IgD-negative memory B cell (primary cell): ENCODE measurements around the gene CYRIA. TPM values are rescaled to one million over a fixed set of nuclear protein-coding genes. Genes with fewer than 3 reads are reported as not detected.

Source experiments
- H3K27ac Mint-ChIP-seq, 3 donors: one replicate each; pipeline ENCODE4 v1.8.0; 2020 to 2022; ENCODE audit warnings: mild to moderate bottlenecking in 3 of 3, mixed read lengths in 3 of 3, moderate library complexity in 1 of 3
- H3K27me3 Mint-ChIP-seq: one replicate; pipeline ENCODE4 v1.8.0; 2021; ENCODE audit warnings: mixed read lengths
- H3K36me3 Mint-ChIP-seq: one replicate; pipeline ENCODE4 v1.8.0; 2020; ENCODE audit warnings: mild to moderate bottlenecking, mixed read lengths
- H3K4me1 Mint-ChIP-seq, 3 donors: one replicate each; pipeline ENCODE4 v1.8.0; 2020 to 2022; ENCODE audit warnings: mixed read lengths in 3 of 3, mild to moderate bottlenecking in 1 of 3
- H3K4me3 Mint-ChIP-seq, 4 donors: one replicate each; pipeline ENCODE4 v1.8.0; 2020 to 2022; ENCODE audit warnings: mild to moderate bottlenecking in 4 of 4, mixed read lengths in 4 of 4, moderate library complexity in 3 of 4
- H3K9me3 Mint-ChIP-seq, 3 donors: one replicate each; pipeline ENCODE4 v1.8.0; 2020 to 2021; ENCODE audit warnings: mixed read lengths in 3 of 3, mild to moderate bottlenecking in 1 of 3
- polyA plus RNA-seq: library from polyadenylated mRNA; unstranded; fragments of 300-500 nt; fragmentation: Illumina TruSeq; gene quantifications from one replicate; pipeline ENCODE4 v1.2.3, GENCODE V29; 2021

The CYRIA gene
- polyA plus RNA-seq, 1 donor from 2014 or later: 31.0 TPM

- peak overlapping the region in 1 of 3 donors; percentile 69 for H3K27ac Mint-ChIP-seq
These were observed 16.9 kb upstream of the CYRIA start for GRCh38 chr2:16682431-16683118.

GRCh38 chr2:16680781-16681180 is 15.1 kb upstream of the CYRIA start:
- no peak overlapping the region for H3K27ac Mint-ChIP-seq
- no peaks in the 10 kb centered on the region for H3K27me3 Mint-ChIP-seq
- peaks cover 18 to 29% (median 21%) of the 10 kb centered on the region in 3 donors for H3K4me1 Mint-ChIP-seq
- no peak overlapping the region for H3K4me3 Mint-ChIP-seq
- peaks cover 1% of the 10 kb centered on the region for H3K36me3 Mint-ChIP-seq
- peaks cover 3 to 6% (median 4%) of the 10 kb centered on the region in 3 donors for H3K9me3 Mint-ChIP-seq

More at GRCh38 chr2:16682431-16683118, 16.9 kb upstream of the CYRIA start:
- Mint-ChIP-seq H3K27me3 (no peaks in the 10 kb centered on the region), H3K36me3 (peaks cover 1% of the 10 kb centered on the region), H3K4me3 (no peak overlapping the region), H3K4me1 (peaks cover 21 to 32% (median 23%) of the 10 kb centered on the region in 3 donors), H3K9me3 (peaks cover 3 to 6% (median 4%) of the 10 kb centered on the region in 3 donors)

- Mint-ChIP-seq H3K9me3 (peaks cover 3 to 6% (median 4%) of the 10 kb centered on the region in 3 donors), H3K36me3 (peaks cover 1% of the 10 kb centered on the region), H3K4me1 (peaks cover 20 to 28% (median 21%) of the 10 kb centered on the region in 3 donors), H3K4me3 (no peak overlapping the region), H3K27me3 (no peaks in the 10 kb centered on the region), H3K27ac (no peak overlapping the region)
These were observed 14.7 kb upstream of the CYRIA start for GRCh38 chr2:16680304-16680703.

- no peak overlapping the region for H3K27ac Mint-ChIP-seq
- peak overlapping the region in 1 of 4 donors; percentile 12 for H3K4me3 Mint-ChIP-seq
- H3K36me3 Mint-ChIP-seq: peaks cover 1% of the 10 kb centered on the region
- no peaks in the 10 kb centered on the region for H3K27me3 Mint-ChIP-seq
- H3K9me3 Mint-ChIP-seq: peaks cover 3 to 6% (median 4%) of the 10 kb centered on the region in 3 donors
- H3K4me1 Mint-ChIP-seq: peaks cover 18 to 34% (median 25%) of the 10 kb centered on the region in 3 donors
These were observed 13.3 kb upstream of the CYRIA start for GRCh38 chr2:16678964-16679363.

- Mint-ChIP-seq H3K27ac (no peak overlapping the region), H3K36me3 (peaks cover 1% of the 10 kb centered on the region), H3K4me3 (peak overlapping the region in 1 of 4 donors; percentile 15), H3K4me1 (peaks cover 14 to 31% (median 29%) of the 10 kb centered on the region in 3 donors), H3K9me3 (peaks cover 3 to 6% (median 4%) of the 10 kb centered on the region in 3 donors), H3K27me3 (no peaks in the 10 kb centered on the region)
These were observed 12.2 kb upstream of the CYRIA start for GRCh38 chr2:16677875-16678274.

GRCh38 chr2:16675781-16676180 is 10.1 kb upstream of the CYRIA start:
- H3K9me3 Mint-ChIP-seq: peaks cover 1 to 6% (median 4%) of the 10 kb centered on the region in 3 donors
- peaks cover 1% of the 10 kb centered on the region for H3K36me3 Mint-ChIP-seq
- no peak overlapping the region for H3K27ac Mint-ChIP-seq
- peaks cover 14 to 29% (median 28%) of the 10 kb centered on the region in 3 donors for H3K4me1 Mint-ChIP-seq
- no peaks in the 10 kb centered on the region for H3K27me3 Mint-ChIP-seq
- H3K4me3 Mint-ChIP-seq: peak overlapping the region in 1 of 4 donors; percentile 29

GRCh38 chr2:16674154-16674553 is 8.5 kb upstream of the CYRIA start:
- Mint-ChIP-seq H3K4me1 (peaks cover 7 to 15% (median 14%) of the 10 kb centered on the region in 3 donors), H3K9me3 (peaks cover 1 to 6% (median 4%) of the 10 kb centered on the region in 3 donors), H3K27me3 (no peaks in the 10 kb centered on the region), H3K27ac (no peak overlapping the region), H3K36me3 (peaks cover 1% of the 10 kb centered on the region), H3K4me3 (no peak overlapping the region)

GRCh38 chr2:16671760-16672159 is 6.1 kb upstream of the CYRIA start:
- peaks cover 11 to 20% (median 19%) of the 10 kb centered on the region in 3 donors for H3K4me1 Mint-ChIP-seq
- H3K27ac Mint-ChIP-seq: no peak overlapping the region
- H3K4me3 Mint-ChIP-seq: no peak overlapping the region
- H3K9me3 Mint-ChIP-seq: no peaks in the 10 kb centered on the region
- no peaks in the 10 kb centered on the region for H3K27me3 Mint-ChIP-seq
- peaks cover 1% of the 10 kb centered on the region for H3K36me3 Mint-ChIP-seq

GRCh38 chr2:16669388-16669787 is 3.8 kb upstream of the CYRIA start:
- Mint-ChIP-seq H3K36me3 (peaks cover 1% of the 10 kb centered on the region), H3K4me3 (peak overlapping the region in 1 of 4 donors; percentile 36), H3K9me3 (no peaks in the 10 kb centered on the region), H3K27me3 (no peaks in the 10 kb centered on the region), H3K4me1 (peaks cover 12 to 18% (median 14%) of the 10 kb centered on the region in 3 donors), H3K27ac (peak overlapping the region in 1 of 3 donors; percentile 10)

GRCh38 chr2:16666449-16666801 is 791 bp upstream of the CYRIA start:
- Mint-ChIP-seq H3K4me1 (peaks cover 31 to 43% (median 38%) of the 10 kb centered on the region in 3 donors), H3K27me3 (no peaks in the 10 kb centered on the region), H3K36me3 (no peaks in the 10 kb centered on the region), H3K4me3 (peak overlapping the region; percentile 94 to 100 (median 98)), H3K27ac (peak overlapping the region; percentile 95 to 100 (median 96)), H3K9me3 (no peaks in the 10 kb centered on the region)

GRCh38 chr2:16664809-16665747 is 556 bp downstream of the CYRIA start:
- Mint-ChIP-seq H3K36me3 (peaks cover 2% of the 10 kb centered on the region), H3K9me3 (no peaks in the 10 kb centered on the region), H3K27me3 (no peaks in the 10 kb centered on the region), H3K4me1 (peaks cover 40 to 54% (median 48%) of the 10 kb centered on the region in 3 donors), H3K27ac (peak overlapping the region; percentile 88 to 97 (median 93)), H3K4me3 (peak overlapping the region; percentile 93 to 99 (median 96))

GRCh38 chr2:16664052-16664731 is 1.4 kb downstream of the CYRIA start:
- peaks cover 2% of the 10 kb centered on the region for H3K36me3 Mint-ChIP-seq
- no peaks in the 10 kb centered on the region for H3K9me3 Mint-ChIP-seq
- H3K4me3 Mint-ChIP-seq: peak overlapping the region; percentile 93 to 99 (median 96)
- H3K27ac Mint-ChIP-seq: peak overlapping the region; percentile 88 to 97 (median 93)
- H3K27me3 Mint-ChIP-seq: no peaks in the 10 kb centered on the region
- peaks cover 48 to 63% (median 56%) of the 10 kb centered on the region in 3 donors for H3K4me1 Mint-ChIP-seq

GRCh38 chr2:16663121-16663905 is 2.3 kb downstream of the CYRIA start:
- H3K36me3 Mint-ChIP-seq: peaks cover 4% of the 10 kb centered on the region
- H3K27me3 Mint-ChIP-seq: no peaks in the 10 kb centered on the region
- peaks cover 57 to 72% (median 64%) of the 10 kb centered on the region in 3 donors for H3K4me1 Mint-ChIP-seq
- peak overlapping the region; percentile 93 to 99 (median 96) for H3K4me3 Mint-ChIP-seq
- no peaks in the 10 kb centered on the region for H3K9me3 Mint-ChIP-seq
- H3K27ac Mint-ChIP-seq: peak overlapping the region; percentile 88 to 97 (median 93)
